Measurements from ENCODE around the gene SH3GL1. TPM values are rescaled to one million over a fixed set of nuclear protein-coding genes. Genes with fewer than 3 reads are reported as not detected.
"Not testable (repeated sequence)": the region's sequence is repeated elsewhere in the genome, so short reads cannot be mapped to it uniquely, and the experiment has no call there.

SH3GL1 gene
- polyA plus RNA-seq, 1 experiment: 89.4 TPM

DNA sequence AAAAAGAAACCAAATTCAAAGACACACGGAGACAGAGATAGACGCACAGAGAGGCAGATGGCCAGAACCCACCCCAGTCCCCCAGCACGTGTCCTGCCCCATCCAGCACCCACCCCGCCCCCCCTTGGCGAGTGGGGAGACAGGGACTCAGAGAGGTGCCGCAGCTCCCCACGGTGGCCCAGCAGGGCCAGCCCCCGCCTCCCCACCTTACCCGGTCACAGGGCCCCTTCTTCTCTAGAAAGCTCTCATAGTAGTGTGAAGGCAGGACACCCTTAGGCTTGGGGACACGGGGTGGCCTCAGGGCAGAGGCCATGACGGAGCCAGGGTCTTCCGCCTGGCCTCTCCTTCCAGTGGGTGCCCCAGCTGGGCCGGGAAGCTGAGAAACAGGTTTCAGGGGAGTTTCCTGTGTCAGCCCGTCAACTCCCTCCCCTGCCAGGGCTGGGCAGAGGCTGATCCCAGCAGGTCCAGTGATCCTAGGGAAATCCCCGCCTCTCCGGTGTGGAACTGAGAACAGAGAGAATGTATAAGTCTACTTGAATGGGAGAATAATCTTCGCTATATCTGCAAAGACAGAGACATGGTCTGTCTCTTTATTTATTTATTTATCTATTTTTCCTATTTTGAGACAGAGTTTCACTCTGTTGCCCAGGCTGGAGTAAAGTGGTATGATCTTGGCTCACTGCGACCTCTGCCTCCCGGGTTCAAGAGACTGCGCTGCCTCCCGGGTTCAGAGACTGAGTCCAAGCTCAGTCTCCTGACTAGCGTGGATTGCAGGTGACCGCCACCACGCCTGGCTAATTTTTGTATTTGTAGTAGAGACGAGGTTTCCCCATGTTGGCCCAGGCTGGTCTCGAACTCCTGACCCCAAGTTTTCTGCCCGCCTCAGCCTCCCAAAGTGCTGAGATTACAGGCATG, 61.6 kb downstream of the SH3GL1 start, which contains the start of gene STAP2:
TSS of gene STAP2 (minus strand) at position 387 of the 915 bp plus-strand sequence. CDS start at position 313, 74 bp downstream.
- ChIA-PET POLR2A (no interaction called here), CTCF (interaction anchor here (0.9 to 2.2 kb wide), 3 partner anchors 14 to 71 kb away, joined by 3 to 8 read pairs (median 3); no protein-coding TSS in a partner anchor)
- peak within 1 kb of the TSS; percentile 29 for H3K4me3 ChIP-seq (ENCODE audit: low read depth, low read length)

DNA sequence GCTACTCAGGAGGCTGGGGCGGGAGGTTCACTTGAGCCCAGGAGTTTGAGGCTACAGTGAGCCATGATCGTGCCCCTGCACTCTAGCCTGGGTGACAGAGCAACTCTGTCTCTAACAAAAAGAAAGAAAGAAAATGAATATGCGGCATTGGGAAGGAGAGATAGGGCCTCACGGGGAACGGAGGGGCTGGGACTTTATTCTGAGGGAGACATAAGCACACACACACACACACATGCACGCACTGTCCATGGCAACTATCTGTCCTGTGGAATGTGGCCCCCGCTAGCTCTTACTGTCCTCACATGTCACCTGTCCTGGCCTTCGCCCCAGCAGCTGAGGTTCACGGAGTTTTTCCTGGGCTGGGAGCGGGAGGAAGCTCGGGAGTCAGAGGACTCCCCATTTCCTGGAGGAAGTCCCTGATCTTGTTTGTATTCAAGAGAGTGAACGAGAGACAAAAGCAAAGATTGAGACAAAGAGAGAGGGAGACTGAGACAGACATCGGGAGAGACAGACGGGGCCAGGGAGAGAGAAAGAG, 62.4 kb downstream of the SH3GL1 start:
- ChIA-PET CTCF (interaction anchor here (1.0 to 1.4 kb wide), 2 partner anchors 15 to 70 kb away, joined by 3 to 4 read pairs; no protein-coding TSS in a partner anchor), POLR2A (no interaction called here)
- no peak for DNase-seq (ENCODE audit: low read depth)
- Histone ChIP-seq H3K36me3 (ENCODE audit: control insufficient read depth, insufficient read depth, low read length) (no peaks in the 10 kb centered on the region), H3K27me3 (ENCODE audit: control insufficient read depth, insufficient read depth, low read length) (no peaks in the 10 kb centered on the region), H3K4me3 (ENCODE audit: low read depth, low read length) (peak overlapping the region; percentile 29)
- TF ChIP-seq, protein P1, sequence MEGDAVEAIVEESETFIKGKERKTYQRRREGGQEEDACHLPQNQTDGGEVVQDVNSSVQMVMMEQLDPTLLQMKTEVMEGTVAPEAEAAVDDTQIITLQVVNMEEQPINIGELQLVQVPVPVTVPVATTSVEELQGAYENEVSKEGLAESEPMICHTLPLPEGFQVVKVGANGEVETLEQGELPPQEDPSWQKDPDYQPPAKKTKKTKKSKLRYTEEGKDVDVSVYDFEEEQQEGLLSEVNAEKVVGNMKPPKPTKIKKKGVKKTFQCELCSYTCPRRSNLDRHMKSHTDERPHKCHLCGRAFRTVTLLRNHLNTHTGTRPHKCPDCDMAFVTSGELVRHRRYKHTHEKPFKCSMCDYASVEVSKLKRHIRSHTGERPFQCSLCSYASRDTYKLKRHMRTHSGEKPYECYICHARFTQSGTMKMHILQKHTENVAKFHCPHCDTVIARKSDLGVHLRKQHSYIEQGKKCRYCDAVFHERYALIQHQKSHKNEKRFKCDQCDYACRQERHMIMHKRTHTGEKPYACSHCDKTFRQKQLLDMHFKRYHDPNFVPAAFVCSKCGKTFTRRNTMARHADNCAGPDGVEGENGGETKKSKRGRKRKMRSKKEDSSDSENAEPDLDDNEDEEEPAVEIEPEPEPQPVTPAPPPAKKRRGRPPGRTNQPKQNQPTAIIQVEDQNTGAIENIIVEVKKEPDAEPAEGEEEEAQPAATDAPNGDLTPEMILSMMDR (IDR thresholded peaks at IDR 0.05; ENCODE audit: insufficient read depth, low read depth, low read length): no peak

More for the DNA sequence above, 61.6 kb downstream of the SH3GL1 start, which contains the start of gene STAP2:
- H3K27me3 ChIP-seq (ENCODE audit: control insufficient read depth, insufficient read depth, low read length): no peaks in the 10 kb centered on the region
- TF ChIP-seq, protein P1 (IDR thresholded peaks at IDR 0.05; ENCODE audit: insufficient read depth, low read depth, low read length): no peak
- H3K36me3 ChIP-seq (ENCODE audit: control insufficient read depth, insufficient read depth, low read length): no peaks in the 10 kb centered on the region
- no peak for DNase-seq (ENCODE audit: low read depth)

DNA sequence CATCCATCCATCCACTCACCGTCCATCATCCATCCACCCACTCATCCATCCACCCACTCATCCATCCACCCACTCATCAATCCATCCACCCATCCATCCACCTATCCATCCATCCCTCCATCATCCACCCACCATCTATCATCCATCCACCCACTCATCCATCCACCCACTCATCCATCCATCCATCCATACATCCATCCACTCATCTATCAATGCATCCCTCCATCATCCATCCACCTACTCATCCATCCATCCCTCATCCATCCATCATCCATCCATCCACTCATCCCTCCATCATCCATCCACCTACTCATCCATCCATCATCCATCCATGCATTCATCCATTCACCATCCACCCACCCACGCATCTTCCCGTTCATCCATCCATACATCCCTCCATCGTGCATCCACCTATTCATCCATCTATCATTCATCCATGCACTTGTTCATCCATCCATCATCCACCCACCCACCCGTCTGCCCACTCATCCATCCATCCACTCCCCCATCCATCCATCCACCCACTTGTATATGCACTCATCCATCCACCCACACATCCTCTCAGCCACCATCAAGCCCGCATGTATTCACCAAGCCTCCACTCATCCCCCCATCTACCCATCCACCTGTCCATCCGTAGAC, 65.3 kb downstream of the SH3GL1 start:
- POLR2A ChIA-PET: no interaction called here
- H3K4me3 ChIP-seq (ENCODE audit: low read depth, low read length): no peak overlapping the region
- DNase-seq (ENCODE audit: low read depth): no peak
- TF ChIP-seq, protein P1 (IDR thresholded peaks at IDR 0.05; ENCODE audit: insufficient read depth, low read depth, low read length): no peak
- no peaks in the 10 kb centered on the region for H3K27me3 ChIP-seq (ENCODE audit: control insufficient read depth, insufficient read depth, low read length)
- CTCF ChIA-PET: interaction anchor here (1.0 kb wide), 1 partner anchor 39 kb away, joined by 3 read pairs; no protein-coding TSS in a partner anchor
- H3K36me3 ChIP-seq (ENCODE audit: control insufficient read depth, insufficient read depth, low read length): no peaks in the 10 kb centered on the region

DNA sequence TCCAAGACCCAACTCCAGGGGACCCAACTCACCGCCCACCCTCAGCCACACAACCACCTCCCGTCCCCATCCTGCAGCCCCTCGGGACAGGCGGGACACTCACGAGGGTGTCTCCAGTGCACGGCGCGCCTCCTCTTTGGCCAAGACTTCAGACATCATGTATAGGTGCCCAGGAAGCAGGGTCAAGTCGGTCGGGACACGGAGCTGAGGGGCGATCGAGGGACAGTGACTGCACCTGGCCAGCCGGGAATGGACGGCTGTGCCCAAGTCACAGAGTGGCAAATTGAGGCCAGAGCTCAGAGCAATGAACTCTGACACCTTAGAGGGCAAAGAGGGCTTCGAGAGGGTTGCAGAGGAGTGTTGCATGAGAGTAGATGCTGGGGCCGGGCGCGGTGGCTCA, 70.5 kb downstream of the SH3GL1 start:
- Histone ChIP-seq H3K36me3 (ENCODE audit: control insufficient read depth, insufficient read depth, low read length) (no peaks in the 10 kb centered on the region; the same call in 1 of the 2 replicates), H3K27me3 (ENCODE audit: control insufficient read depth, insufficient read depth, low read length) (no peaks in the 10 kb centered on the region), H3K4me3 (ENCODE audit: low read depth, low read length) (no peak overlapping the region)
- TF ChIP-seq, protein P1 (IDR thresholded peaks at IDR 0.05; ENCODE audit: insufficient read depth, low read depth, low read length): no peak
- DNase-seq (ENCODE audit: low read depth): no peak
- POLR2A ChIA-PET: no interaction called here
- CTCF ChIA-PET: no interaction called here

DNA sequence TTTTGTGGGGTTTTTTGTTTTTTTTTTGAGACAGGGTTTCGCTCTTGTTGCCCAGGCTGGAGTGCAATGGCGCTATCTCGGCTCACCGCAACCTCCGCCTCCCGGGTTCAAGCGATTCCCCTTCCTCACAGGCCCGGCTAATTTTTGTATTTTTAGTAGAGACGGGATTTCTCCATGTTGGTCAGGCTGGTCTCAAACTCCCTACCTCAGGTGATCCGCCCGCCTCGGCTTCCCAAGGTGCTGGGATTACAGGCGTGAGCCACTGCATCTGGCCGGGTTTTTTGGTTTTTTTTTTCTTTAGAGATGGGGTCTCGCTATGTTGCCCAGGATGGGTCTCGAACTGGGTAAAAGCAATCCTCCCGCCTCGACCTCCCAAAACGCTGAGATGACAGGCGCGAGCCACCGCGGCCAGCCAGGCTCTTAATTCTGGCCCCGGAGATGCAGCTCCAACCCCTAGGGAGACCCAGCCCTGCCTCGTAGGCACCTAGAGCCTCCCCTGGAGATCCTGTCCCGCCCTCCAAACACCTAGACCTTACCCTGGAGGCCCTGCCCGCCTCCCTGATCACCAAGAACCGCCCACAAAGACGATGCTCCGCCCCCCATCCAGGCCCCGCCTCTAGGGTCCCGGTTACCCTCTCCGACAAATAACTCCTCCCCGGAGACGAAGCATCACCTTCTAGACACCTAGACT, 71.2 kb downstream of the SH3GL1 start:
- H3K36me3 ChIP-seq (ENCODE audit: control insufficient read depth, insufficient read depth, low read length); CTCF ChIA-PET; H3K27me3 ChIP-seq (ENCODE audit: control insufficient read depth, insufficient read depth, low read length); POLR2A ChIA-PET; DNase-seq (ENCODE audit: low read depth): not testable (repeated sequence)
- peak overlapping the region; percentile 63 for H3K4me3 ChIP-seq (ENCODE audit: low read depth, low read length)

All from BJ (cell line).